H1 (cell line): ENCODE measurements around the gene TARS3. TPM values are rescaled to one million over a fixed set of nuclear protein-coding genes. Genes with fewer than 3 reads are reported as not detected.

ENCODE experiments used
- CTCF ChIA-PET: fragments of 300-600 bp; sonication (Branson Sonifier 250); formaldehyde crosslinking; loops from one replicate; lab custom pipeline; 2021; ENCODE audit not compliant: partially characterized antibody; lab: Charles Lee
- POLR2A ChIA-PET: fragments of 300-600 bp; sonication (Branson Sonifier 250); formaldehyde crosslinking; loops from one replicate; lab custom pipeline; 2021; ENCODE audit warnings: inconsistent platforms; ENCODE audit not compliant: partially characterized antibody; lab: Charles Lee
- DNase-seq, 2 experiments: peaks; one replicate each; pipeline versions ENCODE4 v3.0.0 to v3.0.0-alpha.2; 2010 to 2022; ENCODE audit warnings: low spot score in 2 of 2, low read depth in 1 of 2, mixed read lengths in 1 of 2
- FAIRE-seq: peaks from 2 replicates; lab custom pipeline; 2011; peaks lifted over from hg19 to GRCh38; lab: Jason Lieb, UNC
- H2AFZ ChIP-seq: 2 replicates; pipeline ENCODE4 v1.8.1; 2012; ENCODE audit warnings: low read length, inconsistent platforms
- H2AK5ac ChIP-seq: 2 replicates; pipeline ENCODE4 v1.6.1; 2013; ENCODE audit warnings: low read depth, low read length
- H2BK120ac ChIP-seq: replicated peaks from 2 replicates; pipeline ENCODE3; 2013; ENCODE audit warnings: low read depth, low read length, inconsistent platforms
- H2BK12ac ChIP-seq: 2 replicates; pipeline ENCODE4 v1.6.1; 2013; ENCODE audit warnings: low read depth, low read length
- H2BK15ac ChIP-seq: 2 replicates; pipeline ENCODE4 v1.6.1; 2013; ENCODE audit warnings: low read length
- H2BK20ac ChIP-seq: 2 replicates; pipeline ENCODE4 v1.6.1; 2013; ENCODE audit warnings: low read length
- H2BK5ac ChIP-seq: 2 replicates; pipeline ENCODE4 v1.6.1; 2013; ENCODE audit warnings: low read depth, low read length
- H3K14ac ChIP-seq: 2 replicates; pipeline ENCODE4 v1.6.1; 2013; ENCODE audit warnings: inconsistent platforms; ENCODE audit not compliant: insufficient read length
- H3K18ac ChIP-seq: 2 replicates; pipeline ENCODE4 v1.6.1; 2013; ENCODE audit warnings: low read length; ENCODE audit errors: extremely low read depth
- H3K23ac ChIP-seq: 2 replicates; pipeline ENCODE4 v1.6.1; 2013; ENCODE audit warnings: inconsistent platforms; ENCODE audit not compliant: insufficient read length
- H3K23me2 ChIP-seq: 2 replicates; pipeline ENCODE4 v1.6.1; 2013; ENCODE audit warnings: low read depth, low read length
- H3K27ac ChIP-seq: 2 replicates; pipeline ENCODE4 v1.6.1; 2011; ENCODE audit warnings: low read depth, low read length, inconsistent platforms
- H3K27me3 ChIP-seq, 4 experiments: replicated peaks in 1 of 4; 1 replicate in 1 of 4; 2 replicates in 3 of 4; pipeline versions ENCODE4 v1.6.1 to v1.8.1; 2011 to 2013; ENCODE audit warnings: low read length in 3 of 4, mild to moderate bottlenecking in 3 of 4, inconsistent platforms in 2 of 4, mixed read lengths in 2 of 4, moderate library complexity in 1 of 4; ENCODE audit not compliant: control insufficient read depth in 3 of 4, insufficient read depth in 3 of 4; ENCODE audit errors: extremely low read depth in 1 of 4
- H3K36me3 ChIP-seq, 4 experiments: 2 replicates each; pipeline versions ENCODE4 v1.6.1 to v1.8.1; 2011 to 2013; ENCODE audit warnings: mild to moderate bottlenecking in 4 of 4, low read length in 3 of 4, moderate library complexity in 2 of 4, control low read depth in 1 of 4, inconsistent platforms in 1 of 4; ENCODE audit not compliant: insufficient read depth in 4 of 4, control insufficient read depth in 2 of 4
- H3K4ac ChIP-seq: replicated peaks from 2 replicates; pipeline ENCODE3; 2013; ENCODE audit warnings: low read length, low read depth, mixed read lengths, inconsistent platforms; ENCODE audit not compliant: insufficient read length
- H3K4me1 ChIP-seq, 4 experiments: replicated peaks in 1 of 4; 1 replicate in 1 of 4; 2 replicates in 3 of 4; pipeline versions ENCODE4 v1.6.1 to v1.8.1; 2011 to 2013; ENCODE audit warnings: low read length in 3 of 4, inconsistent platforms in 2 of 4, mixed read lengths in 1 of 4; ENCODE audit not compliant: insufficient read depth in 4 of 4, control insufficient read depth in 3 of 4
- H3K4me2 ChIP-seq, 2 experiments: 2 replicates each; pipeline versions ENCODE4 v1.6.1 to v1.8.1; 2011 to 2013; ENCODE audit warnings: low read depth in 2 of 2, low read length in 2 of 2, control low read depth in 1 of 2, inconsistent platforms in 1 of 2, mild to moderate bottlenecking in 1 of 2; ENCODE audit not compliant: insufficient read depth in 1 of 2
- H3K4me3 ChIP-seq, 4 experiments: fragments of 200-600, 300-600 bp in 1 of 4; sonication (generic), shearing (Covaris generic), sonication (Bioruptor Twin) in 1 of 4; 2 replicates each; pipeline versions ENCODE4 v1.5.1 to v1.8.1; 2011 to 2016; ENCODE audit warnings: low read length in 4 of 4, low read depth in 3 of 4, control low read depth in 2 of 4, inconsistent platforms in 2 of 4, mild to moderate bottlenecking in 2 of 4, mixed read lengths in 1 of 4, moderate library complexity in 1 of 4; ENCODE audit not compliant: insufficient read depth in 2 of 4; ENCODE audit errors: extremely low read depth in 1 of 4
- H3K56ac ChIP-seq: replicated peaks from 2 replicates; pipeline ENCODE3; 2013; ENCODE audit warnings: low read depth, mild to moderate bottlenecking, mixed read lengths, low read length, inconsistent platforms; ENCODE audit not compliant: insufficient read length
- H3K79me1 ChIP-seq: 2 replicates; pipeline ENCODE4 v1.6.1; 2013; ENCODE audit warnings: low read depth, low read length, control low read depth
- H3K79me2 ChIP-seq, 2 experiments: 2 replicates each; pipeline versions ENCODE4 v1.6.1 to v1.8.1; 2012 to 2013; ENCODE audit warnings: low read length in 2 of 2, mild to moderate bottlenecking in 2 of 2, inconsistent platforms in 1 of 2; ENCODE audit not compliant: insufficient read depth in 2 of 2, control insufficient read depth in 1 of 2
- H3K9ac ChIP-seq, 4 experiments: replicated peaks in 1 of 4; 1 replicate in 1 of 4; 2 replicates in 3 of 4; pipeline versions ENCODE4 v1.6.1 to v1.8.1; 2011 to 2013; ENCODE audit warnings: low read depth in 3 of 4, low read length in 3 of 4, control low read depth in 2 of 4, mild to moderate bottlenecking in 2 of 4, moderate library complexity in 2 of 4, inconsistent platforms in 1 of 4; ENCODE audit errors: extremely low read depth in 1 of 4
- H3K9me3 ChIP-seq, 2 experiments: 2 replicates each; pipeline versions ENCODE4 v1.6.1 to v1.8.1; 2012 to 2013; ENCODE audit warnings: mild to moderate bottlenecking in 2 of 2, moderate library complexity in 2 of 2, control low read depth in 1 of 2, inconsistent platforms in 1 of 2, low read depth in 1 of 2, low read length in 1 of 2, mixed read lengths in 1 of 2; ENCODE audit not compliant: insufficient read depth in 2 of 2
- H4K20me1 ChIP-seq, 2 experiments: replicated peaks in 1 of 2; 2 replicates each; pipeline versions ENCODE3 to v1.8.1; 2011 to 2013; ENCODE audit warnings: inconsistent platforms in 2 of 2, low read length in 2 of 2, mild to moderate bottlenecking in 1 of 2; ENCODE audit not compliant: insufficient read depth in 2 of 2, control insufficient read depth in 1 of 2
- H4K5ac ChIP-seq: 2 replicates; pipeline ENCODE4 v1.6.1; 2013; ENCODE audit warnings: low read length, low read depth, mixed read lengths, inconsistent platforms; ENCODE audit not compliant: insufficient read length
- H4K8ac ChIP-seq: 2 replicates; pipeline ENCODE4 v1.8.0; 2013; ENCODE audit warnings: mild to moderate bottlenecking, moderate library complexity, low read length, inconsistent platforms; ENCODE audit not compliant: insufficient read depth; ENCODE audit errors: extremely low read depth
- H4K91ac ChIP-seq: replicated peaks from 2 replicates; pipeline ENCODE3; 2013; ENCODE audit warnings: low read length, mixed read lengths, inconsistent platforms; ENCODE audit not compliant: insufficient read length
- BCL11A ChIP-seq, 2 experiments: IDR thresholded peaks; one replicate each; pipeline ENCODE4 v1.6.1; 2011; ENCODE audit warnings: low read depth in 2 of 2, low read length in 2 of 2, mild to moderate bottlenecking in 2 of 2
- TAF1 ChIP-seq: IDR thresholded peaks from 2 replicates; pipeline ENCODE4 v1.6.1; 2011; ENCODE audit warnings: mild to moderate bottlenecking, low read depth, low read length
- WGBS, 2 experiments: shearing (Covaris generic) in 1 of 2; methylation state at CpG; one replicate each; pipeline versions ENCODE4 v1.1.6 to v1.1.7; 2013 to 2015; ENCODE audit warnings: low lambda C conversion rate in 2 of 2, mixed read lengths in 2 of 2, inconsistent platforms in 1 of 2, low coverage in 1 of 2, missing lambda C conversion rate in 1 of 2; ENCODE audit not compliant: insufficient replicate concordance in 2 of 2, insufficient coverage in 1 of 2, insufficient read length in 1 of 2; ENCODE audit errors: extremely low coverage in 1 of 2, missing lambda C conversion rate in 1 of 2; 5-methylcytosine and 5-hydroxymethylcytosine counted together
- polyA plus RNA-seq, 7 experiments: library from polyadenylated mRNA; depleted of rRNA in 3 of 7; stranded (reverse) in 5 of 7; unstranded in 2 of 7; fragments of >200 nt in 5 of 7; fragments of 200-250 nt in 2 of 7; gene quantifications; 1 replicate in 5 of 7; 2 replicates in 1 of 7; 4 replicates in 1 of 7; pipeline versions ENCODE4 v1.2.1 to v1.2.3, GENCODE V29; 2011 to 2013; ENCODE audit warnings: missing spikeins in 2 of 7, mixed read lengths in 2 of 7
- total RNA-seq: library from RNA; stranded (reverse); fragmentation: NEBNext Ultra II Directional; extraction: Animal tissue kit (Norgen Biotek cat#: 25700); gene quantifications from 2 replicates; pipeline ENCODE4 v1.2.1, GENCODE V29; 2021
- TF ChIP-seq, protein P1 (sequence below): IDR thresholded peaks from 2 replicates; pipeline ENCODE4 v1.6.1; 2011; ENCODE audit warnings: low read depth, mild to moderate bottlenecking, low read length; ENCODE audit not compliant: insufficient read depth

Gene TARS3
- total and polyA plus RNA-seq, 2 of the 8 experiments (the other 6 are each of a cell fraction or from before 2014, with no cell fraction given): 2.1 to 13.9 TPM

DNA sequence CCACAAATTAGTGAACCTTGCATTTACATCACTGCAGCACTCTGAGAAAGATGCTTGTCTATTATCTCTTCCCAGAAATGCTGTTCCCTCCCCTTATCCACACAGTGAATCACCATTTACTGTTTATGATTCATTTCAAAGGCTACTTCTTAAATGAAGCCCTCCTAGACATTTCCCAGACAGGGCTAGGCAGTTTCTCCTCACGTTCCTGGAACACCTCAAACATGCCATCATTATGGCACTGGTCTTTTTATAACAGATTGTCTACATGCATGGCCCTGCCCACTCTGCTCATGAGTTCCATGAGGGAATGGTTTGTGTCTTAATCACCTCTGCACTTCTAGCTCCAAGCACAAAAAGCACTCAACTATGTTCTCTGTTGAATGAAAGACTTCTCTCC, 39.9 kb downstream of the TARS3 start:
- Histone ChIP-seq H2AFZ (no peak overlapping the region), H3K4me3 (no peak overlapping the region), H4K8ac (no peak overlapping the region), H3K4me1 (no peaks in the 10 kb centered on the region), H3K4ac (no peak overlapping the region)
- POLR2A ChIA-PET: no interaction called here
- TF ChIP-seq, protein P1, sequence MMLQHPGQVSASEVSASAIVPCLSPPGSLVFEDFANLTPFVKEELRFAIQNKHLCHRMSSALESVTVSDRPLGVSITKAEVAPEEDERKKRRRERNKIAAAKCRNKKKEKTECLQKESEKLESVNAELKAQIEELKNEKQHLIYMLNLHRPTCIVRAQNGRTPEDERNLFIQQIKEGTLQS: no peak
- TF ChIP-seq TAF1: no peak
- TF ChIP-seq BCL11A (IDR thresholded peaks at IDR 0.05; ENCODE audit: low read depth in 2 of 2, low read length in 2 of 2): no peak
- TF ChIP-seq, all 59 proteins: peak for 0
- Histone ChIP-seq H4K91ac (no peak overlapping the region), H2BK120ac (no peak overlapping the region), H2BK15ac (no peak overlapping the region), H3K9ac (no peak overlapping the region), H3K4me2 (no peak overlapping the region), H3K79me2 (no peaks in the 10 kb centered on the region), H3K14ac (no peak overlapping the region), H3K36me3 (no peaks in the 10 kb centered on the region; a peak in 3 of 8 replicates), H2BK20ac (no peak overlapping the region), H2BK12ac (no peak overlapping the region), H3K27ac (no peak overlapping the region), H2AK5ac (no peak overlapping the region), H4K20me1 (no peaks in the 10 kb centered on the region), H4K5ac (no peak overlapping the region), H3K79me1 (no peaks in the 10 kb centered on the region), H3K56ac (no peak overlapping the region), H2BK5ac (no peak overlapping the region), H3K9me3 (no peaks in the 10 kb centered on the region), H3K23ac (no peak overlapping the region), H3K27me3 (no peaks in the 10 kb centered on the region), H3K18ac (no peak overlapping the region), H3K23me2 (no peaks in the 10 kb centered on the region)
- WGBS, 2 experiments: 94% methylated on average over 1 of the region's 1 CpG; no CpG with 5 or more reads in 1 of the 2 experiments
- FAIRE-seq (no peak), DNase-seq (no peak)
- CTCF ChIA-PET: no interaction called here
